ENCODE data around the gene ZDHHC22. TPM values are rescaled to one million over a fixed set of nuclear protein-coding genes. Genes with fewer than 3 reads are reported as not detected.

The ZDHHC22 gene
- polyA plus RNA-seq, 3 donors: 0.02 to 0.04 TPM; not detected in 1

DNA sequence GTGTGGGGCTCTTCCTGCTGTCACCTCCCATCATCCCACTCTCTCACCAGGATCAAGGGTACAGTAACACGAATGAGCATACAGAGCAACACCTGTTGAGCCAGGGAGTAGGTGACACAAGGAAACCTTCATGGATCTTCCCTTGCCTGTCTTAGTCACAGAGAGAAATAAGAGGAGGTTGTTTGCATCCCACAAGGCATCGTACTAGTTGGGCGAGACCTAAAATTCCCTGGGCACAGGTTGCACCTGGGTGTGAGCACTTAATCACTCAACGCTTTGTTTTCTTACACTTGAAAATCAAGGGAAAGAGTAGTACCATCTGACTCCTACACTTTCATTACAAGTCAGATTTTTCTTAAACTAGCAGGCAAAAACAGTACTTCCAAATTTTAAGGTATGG lies 27.0 kb downstream of the ZDHHC22 start:
- WGBS, 3 donors: 95 to 96% (median 96%) methylated on average over 4 of the region's 4 CpGs
- H3K27ac ChIP-seq (ENCODE audit: low read depth, low read length): no peak overlapping the region

- 86 to 95% (median 93%) methylated on average over 11 of the region's 11 CpGs for WGBS, 3 donors
These were observed 27.9 kb downstream of the ZDHHC22 start for GRCh38 chr14:77113644-77114043.

DNA sequence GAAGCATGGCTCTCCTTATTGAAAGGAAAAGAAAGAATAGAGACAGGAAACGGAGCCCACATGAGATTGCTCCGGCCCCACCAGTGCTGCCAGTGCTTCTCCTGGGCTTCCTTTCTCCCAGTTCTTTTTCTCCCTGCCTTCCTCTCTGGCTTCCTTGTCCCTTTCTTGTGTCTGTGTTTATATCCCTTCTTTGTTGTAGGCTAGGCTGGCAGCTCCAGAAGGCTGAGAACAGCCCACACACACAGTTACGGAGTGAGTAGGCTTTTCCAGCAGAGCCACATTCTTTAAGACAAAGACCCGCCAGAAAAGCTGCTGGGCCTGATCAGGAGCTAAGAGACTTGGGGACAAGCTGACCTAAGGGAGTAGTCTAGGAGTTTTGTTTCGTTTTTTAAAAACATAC lies 30.6 kb downstream of the ZDHHC22 start:
- 36 to 63% (median 54%) methylated on average over 5 of the region's 5 CpGs for whole genome bisulfite sequencing, 3 donors
- H3K27ac ChIP-seq (ENCODE audit: low read depth, low read length): no peak overlapping the region

More at GRCh38 chr14:77113644-77114043, 27.9 kb downstream of the ZDHHC22 start:
- no peak overlapping the region for H3K27ac ChIP-seq (ENCODE audit: low read depth, low read length)

DNA sequence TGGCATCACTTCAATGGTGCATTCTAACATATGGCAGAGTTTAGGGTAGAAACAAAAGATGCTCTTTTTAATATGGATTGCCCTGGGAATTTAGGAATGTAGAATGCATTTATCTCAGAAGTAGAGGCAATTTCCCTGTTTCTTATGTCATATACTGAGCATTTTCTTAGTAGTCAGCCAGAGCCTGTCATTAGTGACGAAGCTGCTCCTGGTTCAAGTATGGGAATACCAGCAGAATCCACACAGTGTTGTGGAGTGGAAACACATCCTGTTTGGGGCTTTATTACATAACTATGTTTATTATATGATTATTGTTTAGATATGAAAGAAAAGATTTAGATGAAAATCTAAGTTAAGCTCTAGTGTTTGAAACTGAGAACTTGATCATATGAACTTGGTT lies 31.3 kb downstream of the ZDHHC22 start:
- 93 to 97% (median 95%) methylated on average over 1 of the region's 1 CpG for WGBS, 3 donors
- no peak overlapping the region for H3K27ac ChIP-seq (ENCODE audit: low read depth, low read length)

- WGBS, 3 donors: 79 to 90% (median 86%) methylated on average over 6 of the region's 6 CpGs
- H3K27ac ChIP-seq (ENCODE audit: low read depth, low read length): no peak overlapping the region
These were observed 31.9 kb downstream of the ZDHHC22 start for GRCh38 chr14:77109656-77110055.

- 87 to 93% (median 90%) methylated on average over 2 of the region's 2 CpGs for WGBS, 3 donors
- H3K27ac ChIP-seq (ENCODE audit: low read depth, low read length): no peak overlapping the region
These were observed 32.8 kb downstream of the ZDHHC22 start for GRCh38 chr14:77108753-77109152.

GRCh38 chr14:77107228-77107627 lies 34.4 kb downstream of the ZDHHC22 start:
- WGBS, 3 donors: 68 to 89% (median 85%) methylated on average over 2 of the region's 2 CpGs
- no peak overlapping the region for H3K27ac ChIP-seq (ENCODE audit: low read depth, low read length)

DNA sequence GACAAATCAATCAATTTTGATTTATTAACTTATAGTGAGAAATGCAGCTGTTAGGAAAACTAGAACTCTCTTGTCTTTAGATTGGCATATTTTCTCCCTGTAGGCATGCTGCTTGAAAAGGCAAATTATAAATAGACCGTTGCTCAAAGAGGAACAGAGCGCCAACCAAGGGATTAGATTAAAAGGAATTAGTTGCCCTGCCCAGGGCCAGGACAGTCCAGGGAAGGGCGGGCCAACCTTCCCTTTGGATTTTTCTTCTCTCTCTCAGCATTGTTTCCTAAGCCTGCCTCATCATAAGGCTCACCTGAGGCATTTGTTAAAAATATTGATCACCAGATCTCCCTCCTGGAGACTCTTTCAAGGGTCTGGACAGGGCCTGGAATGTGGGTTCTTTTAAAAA lies 34.9 kb downstream of the ZDHHC22 start:
- whole genome bisulfite sequencing, 3 donors: 73 to 78% (median 77%) methylated on average over 3 of the region's 3 CpGs
- no peak overlapping the region for H3K27ac ChIP-seq (ENCODE audit: low read depth, low read length)

GRCh38 chr14:77105145-77105939 lies 36.2 kb downstream of the ZDHHC22 start:
- WGBS, 3 donors: 72 to 82% (median 74%) methylated on average over 6 of the region's 6 CpGs
- no peak overlapping the region for H3K27ac ChIP-seq (ENCODE audit: low read depth, low read length)

- 69 to 82% (median 72%) methylated on average over 3 of the region's 3 CpGs for WGBS, 3 donors
- H3K27ac ChIP-seq (ENCODE audit: low read depth, low read length): no peak overlapping the region
These were observed 37.2 kb downstream of the ZDHHC22 start for GRCh38 chr14:77104393-77104792.

- H3K27ac ChIP-seq (ENCODE audit: low read depth, low read length): no peak overlapping the region
- WGBS, 3 donors: 81 to 90% (median 83%) methylated on average over 6 of the region's 6 CpGs
These were observed 37.6 kb downstream of the ZDHHC22 start for GRCh38 chr14:77103951-77104350.

- no peak overlapping the region for H3K27ac ChIP-seq (ENCODE audit: low read depth, low read length)
These were observed 38.1 kb downstream of the ZDHHC22 start for GRCh38 chr14:77103475-77103874.

GRCh38 chr14:77102154-77102553 lies 39.4 kb downstream of the ZDHHC22 start:
- WGBS, 3 donors: 57 to 86% (median 67%) methylated on average over 4 of the region's 4 CpGs
- H3K27ac ChIP-seq (ENCODE audit: low read depth, low read length): no peak overlapping the region

GRCh38 chr14:77100961-77101360 lies 40.6 kb downstream of the ZDHHC22 start:
- WGBS, 3 donors: 63 to 69% (median 68%) methylated on average over 3 of the region's 3 CpGs
- H3K27ac ChIP-seq (ENCODE audit: low read depth, low read length): no peak overlapping the region

- no peak overlapping the region for H3K27ac ChIP-seq (ENCODE audit: low read depth, low read length)
- 12 to 42% (median 34%) methylated on average over 7 of the region's 7 CpGs for WGBS, 3 donors
These were observed 42.0 kb downstream of the ZDHHC22 start for GRCh38 chr14:77099425-77100167.

GRCh38 chr14:77098529-77099353 lies 42.9 kb downstream of the ZDHHC22 start:
- H3K27ac ChIP-seq (ENCODE audit: low read depth, low read length): peak overlapping the region; percentile 87
- 5 to 12% (median 10%) methylated on average over 20 to 23 of the region's 23 CpGs for WGBS, 3 donors

GRCh38 chr14:77097700-77098528 lies 43.7 kb downstream of the ZDHHC22 start, which contains the start of gene CIPC:
Gene CIPC (plus strand): TSS chr14:77098258. CDS start chr14:77105709, 7,451 bp downstream.
- 0% methylated on average over 77 to 87 of the region's 87 CpGs for WGBS, 3 donors
- peak within 1 kb of the TSS; percentile 90 for H3K27ac ChIP-seq (ENCODE audit: low read depth, low read length)
